SK-N-MC (cell line): ENCODE data around the gene MTERF2.

Experiments used
- EZH2 ChIP-seq: fragments of 200-600 bp; sonication (generic); IDR thresholded peaks from one replicate; pipeline ENCODE4 v1.6.1; 2017; ENCODE audit warnings: antibody characterized with exemption
- POLR2AphosphoS5 ChIP-seq: IDR thresholded peaks from 2 replicates; pipeline ENCODE4 v1.6.1; 2012; ENCODE audit warnings: mild to moderate bottlenecking, low read depth, low read length, borderline replicate concordance

DNA sequence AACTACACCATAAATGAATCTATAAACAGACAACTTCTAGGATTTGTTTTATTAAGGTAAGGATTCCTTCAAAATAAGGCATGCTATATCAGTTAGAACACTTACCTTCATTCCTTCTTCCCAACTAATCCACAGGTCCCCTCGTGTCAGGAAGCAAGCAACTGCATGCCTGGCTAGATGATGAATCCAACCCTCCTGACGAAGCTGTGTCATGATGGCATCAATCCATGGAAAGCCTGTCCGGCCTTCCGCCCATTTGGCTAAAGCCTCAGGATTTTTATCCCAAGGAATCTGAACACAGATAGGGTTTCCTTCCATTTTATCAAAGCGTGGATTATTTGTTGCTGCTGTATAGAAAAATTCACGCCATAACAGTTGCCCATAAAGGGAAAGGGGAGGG, 12.5 kb upstream of the MTERF2 start:
- TF ChIP-seq EZH2 = no peak
- TF ChIP-seq POLR2AphosphoS5 = no peak
